Esophagus muscularis mucosa (tissue), 4 donors: ENCODE data around the gene SLCO2A1. TPM values are rescaled to one million over a fixed set of nuclear protein-coding genes. Genes with fewer than 3 reads are reported as not detected.

Experiments used
- DNase-seq: peaks from one replicate; pipeline ENCODE4 v3.0.0-alpha.2; 2017; ENCODE audit errors: extremely low spot score
- H3K27ac ChIP-seq, 4 donors: fragments of 200-600 bp; sonication (generic); replicated peaks in 1 of 4; 1 replicate in 3 of 4; 2 replicates in 1 of 4; pipeline ENCODE4 v1.5.1; 2016 to 2019; ENCODE audit warnings: mild to moderate bottlenecking in 1 of 4
- H3K27me3 ChIP-seq, 4 donors: fragments of 200-600 bp; sonication (generic); one replicate each; pipeline versions ENCODE4 v1.5.1 to v1.6.0; 2016 to 2019
- H3K36me3 ChIP-seq, 4 donors: fragments of 200-600 bp; sonication (generic); one replicate each; pipeline ENCODE4 v1.5.1; 2016 to 2019
- H3K4me1 ChIP-seq, 4 donors: fragments of 200-600 bp; sonication (generic); one replicate each; pipeline ENCODE4 v1.5.1; 2016 to 2019
- H3K4me3 ChIP-seq, 4 donors: fragments of 200-600 bp; sonication (generic); 1 replicate in 2 of 4; 2 replicates in 2 of 4; pipeline ENCODE4 v1.5.1; 2016 to 2019; ENCODE audit warnings: mild to moderate bottlenecking in 4 of 4, moderate library complexity in 1 of 4
- H3K9me3 ChIP-seq, 4 donors: fragments of 200-600 bp; sonication (generic); 1 replicate in 3 of 4; 2 replicates in 1 of 4; pipeline ENCODE4 v1.5.1; 2016 to 2019
- CTCF ChIP-seq, 3 experiments: fragments of 200-600 bp in 2 of 3; fragments of 450-650 bp in 1 of 3; sonication (generic) in 2 of 3; IDR thresholded peaks; one replicate each; pipeline ENCODE4 v1.5.1; 2017 to 2019; ENCODE audit warnings: antibody characterized with exemption in 3 of 3, mild to moderate bottlenecking in 2 of 3, moderate library complexity in 1 of 3
- EP300 ChIP-seq: sonication (generic); formaldehyde crosslinking; IDR thresholded peaks from one replicate; pipeline ENCODE4 v1.6.1; 2017; ENCODE audit warnings: antibody characterized with exemption
- POLR2A ChIP-seq: fragments of 450-650 bp; IDR thresholded peaks from one replicate; pipeline ENCODE4 v1.6.1; 2017; ENCODE audit warnings: antibody characterized with exemption, moderate library complexity, mild to moderate bottlenecking, low read depth
- POLR2AphosphoS5 ChIP-seq, 2 donors: sonication (generic); formaldehyde crosslinking; IDR thresholded peaks; one replicate each; pipeline ENCODE4 v1.6.1; 2017; ENCODE audit warnings: antibody characterized with exemption in 2 of 2
- WGBS: methylation state at CpG from one replicate; pipeline ENCODE4 v1.1.5; 2018; 5-methylcytosine and 5-hydroxymethylcytosine counted together
- intact Hi-C: fragments of 100-400 bp; cut with DNase I; formaldehyde crosslinking; loops from one replicate; pipeline ENCODE4 v1.15.1; 2023
- total RNA-seq, 4 donors: library from RNA; depleted of rRNA; stranded (reverse); fragments of >200 nt; gene quantifications; one replicate each; pipeline versions ENCODE4 v1.1.0 to v1.2.1, GENCODE V29; 2016

Gene SLCO2A1
- total RNA-seq, 4 donors from 2014 or later: 8.3 to 17.6 (median 13.8) TPM

DNA sequence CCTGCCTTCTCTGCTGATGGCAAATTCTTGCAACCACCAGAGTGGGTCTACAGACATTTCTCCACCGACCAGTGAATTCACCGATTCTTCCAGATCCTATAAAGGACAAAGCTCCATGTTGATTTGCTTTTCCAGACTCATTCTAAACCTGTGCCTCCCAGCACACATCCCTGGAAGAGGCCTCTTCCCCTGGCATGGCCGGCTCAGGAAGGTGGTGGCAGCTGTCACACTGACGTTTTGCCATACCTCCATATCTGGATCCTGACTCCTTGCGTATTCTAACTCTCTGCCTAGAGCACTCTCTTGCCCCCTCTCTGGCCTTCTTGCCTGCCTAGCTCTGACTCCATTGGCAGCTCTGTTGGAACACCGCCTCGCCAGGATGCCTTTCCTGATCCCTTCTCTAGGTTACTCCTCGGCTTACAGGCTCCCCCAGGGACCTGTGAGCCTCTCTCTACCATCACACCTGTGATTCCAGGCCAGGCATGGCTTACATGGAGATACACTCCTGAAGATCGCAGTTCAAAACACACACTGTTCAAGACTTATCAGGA is 31.0 kb downstream of the SLCO2A1 start:
- intact Hi-C loops: no loop called here
- 73% methylated on average over 9 of the region's 9 CpGs for WGBS
- DNase-seq: no peak

DNA sequence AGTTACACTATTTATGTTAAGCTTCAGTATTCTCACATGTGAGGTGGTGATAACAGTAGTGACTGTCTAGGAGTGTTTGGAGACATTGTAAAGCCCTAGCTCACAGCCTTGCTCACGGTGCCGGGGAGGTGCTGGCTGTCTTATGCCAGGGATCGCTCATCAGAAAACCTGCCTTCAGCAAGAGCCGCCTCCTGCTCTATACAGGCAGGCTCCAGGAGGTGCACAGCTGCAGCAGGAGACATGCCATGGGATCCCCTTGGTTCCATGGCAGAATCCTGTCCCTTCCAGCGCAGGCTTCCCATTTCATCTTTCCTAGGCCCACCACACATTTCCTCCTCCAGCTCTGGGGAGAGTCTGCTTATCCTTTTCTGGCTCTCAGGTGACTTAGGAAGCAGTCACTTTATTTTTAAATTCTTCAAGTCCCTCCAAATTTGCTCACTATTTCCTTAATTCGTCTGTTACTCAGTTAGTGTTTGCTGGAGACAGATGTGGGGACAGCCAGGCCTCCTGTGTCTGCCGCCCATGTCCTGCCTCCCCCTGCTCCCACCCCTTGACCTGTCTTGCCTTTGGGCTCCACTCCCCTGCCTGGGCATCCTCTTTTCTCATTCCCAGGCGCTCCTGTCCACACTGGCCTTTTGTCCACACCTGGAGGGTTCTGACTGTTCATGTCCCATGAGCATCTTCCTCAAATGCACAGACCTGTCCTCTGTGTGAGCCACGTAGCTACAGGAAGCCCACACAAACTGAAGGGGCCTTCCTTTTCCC is 31.7 kb downstream of the SLCO2A1 start:
- Histone ChIP-seq H3K9me3 (no peaks in the 10 kb centered on the region), H3K27me3 (no peaks in the 10 kb centered on the region), H3K4me3 (no peak overlapping the region), H3K4me1 (peaks cover 0 to 10% (median 3%) of the 10 kb centered on the region in 4 donors), H3K27ac (no peak overlapping the region), H3K36me3 (no peaks in the 10 kb centered on the region)
- TF ChIP-seq POLR2AphosphoS5 (IDR thresholded peaks at IDR 0.05): no peak
- no peak for TF ChIP-seq CTCF (IDR thresholded peaks at IDR 0.05)
- intact Hi-C loops: no loop called here
- no peak for DNase-seq
- WGBS: 91% methylated on average over 9 of the region's 9 CpGs

More for the DNA sequence above, 31.0 kb downstream of the SLCO2A1 start:
- H3K9me3 ChIP-seq: no peaks in the 10 kb centered on the region
- TF ChIP-seq EP300 (no peak), CTCF (IDR thresholded peaks at IDR 0.05) (no peak), POLR2A (no peak), POLR2AphosphoS5 (IDR thresholded peaks at IDR 0.05) (no peak)
- H3K27ac ChIP-seq: no peak overlapping the region
- peaks cover 0 to 7% (median 0%) of the 10 kb centered on the region in 4 donors for H3K4me1 ChIP-seq
- H3K27me3 ChIP-seq: no peaks in the 10 kb centered on the region
- H3K4me3 ChIP-seq: no peak overlapping the region
- no peaks in the 10 kb centered on the region for H3K36me3 ChIP-seq

DNA sequence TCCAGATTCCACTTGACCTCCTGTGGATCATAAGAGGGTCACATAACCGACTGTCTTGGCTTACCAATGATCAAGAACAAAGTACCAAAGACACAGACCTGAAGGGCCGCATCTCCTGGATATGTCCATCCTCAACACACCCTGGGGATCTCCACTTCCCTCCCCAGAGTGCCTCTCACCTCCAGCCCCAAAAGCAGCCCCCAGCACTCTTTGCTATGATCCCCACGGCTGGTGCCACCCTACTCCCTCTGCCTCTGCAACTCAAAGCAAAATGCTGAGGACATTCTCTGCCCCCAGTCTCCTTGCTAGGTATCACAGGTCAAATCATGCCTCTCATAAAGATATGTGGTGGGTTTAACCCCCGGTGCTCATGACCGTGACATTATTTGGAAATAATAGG is 32.7 kb downstream of the SLCO2A1 start:
- TF ChIP-seq EP300 (no peak), POLR2AphosphoS5 (IDR thresholded peaks at IDR 0.05) (no peak), CTCF (IDR thresholded peaks at IDR 0.05) (no peak), POLR2A (no peak)
- H3K4me1 ChIP-seq: peaks cover 10 to 13% (median 13%) of the 10 kb centered on the region in 4 donors
- no peaks in the 10 kb centered on the region for H3K36me3 ChIP-seq
- no peaks in the 10 kb centered on the region for H3K9me3 ChIP-seq
- no peak overlapping the region for H3K4me3 ChIP-seq
- no peak overlapping the region for H3K27ac ChIP-seq
- 91% methylated on average over 5 of the region's 5 CpGs for WGBS
- DNase-seq: no peak
- intact Hi-C loops: no loop called here
- H3K27me3 ChIP-seq: no peaks in the 10 kb centered on the region

DNA sequence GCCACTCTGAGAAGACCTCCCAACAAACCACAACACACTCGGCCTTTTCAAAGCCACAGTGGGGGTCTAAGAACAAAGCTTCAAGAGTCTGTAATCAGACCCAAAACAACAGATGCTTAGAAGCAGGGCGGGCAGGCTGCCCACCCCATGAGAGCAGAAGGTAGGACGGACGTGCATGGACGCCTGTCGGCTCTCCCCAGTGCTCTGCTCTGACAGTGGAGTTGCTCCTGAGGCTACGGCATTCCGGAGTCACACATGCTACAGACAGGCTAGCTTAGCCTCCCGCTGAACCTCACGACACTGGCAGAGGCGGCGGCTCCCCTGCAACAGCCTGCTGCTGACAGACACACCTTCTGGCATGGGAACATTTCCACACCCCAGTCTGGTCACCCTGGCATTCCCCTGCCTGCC is 33.5 kb downstream of the SLCO2A1 start:
- WGBS: 65% methylated on average over 10 of the region's 12 CpGs
- intact Hi-C loops: no loop called here
- no peak for DNase-seq

More for the DNA sequence above, 33.5 kb downstream of the SLCO2A1 start:
- peaks cover 13 to 20% (median 15%) of the 10 kb centered on the region in 4 donors for H3K4me1 ChIP-seq
- H3K4me3 ChIP-seq: no peak overlapping the region
- no peaks in the 10 kb centered on the region for H3K36me3 ChIP-seq
- H3K27ac ChIP-seq: no peak overlapping the region
- no peaks in the 10 kb centered on the region for H3K9me3 ChIP-seq
- no peaks in the 10 kb centered on the region for H3K27me3 ChIP-seq
- no peak for TF ChIP-seq EP300
- TF ChIP-seq POLR2AphosphoS5 (IDR thresholded peaks at IDR 0.05): no peak
- TF ChIP-seq CTCF (IDR thresholded peaks at IDR 0.05): no peak
- TF ChIP-seq POLR2A: no peak
